Hepatic stellate cell (primary cell): ENCODE results near the gene CCL3.
"Not testable (repeated sequence)": the region's sequence is repeated elsewhere in the genome, so short reads cannot be mapped to it uniquely, and the experiment has no call there.

ENCODE experiments used
- DNase-seq: peaks from one replicate; pipeline ENCODE4 v3.0.0; 2011; ENCODE audit warnings: low spot score

CCL3 gene

DNA sequence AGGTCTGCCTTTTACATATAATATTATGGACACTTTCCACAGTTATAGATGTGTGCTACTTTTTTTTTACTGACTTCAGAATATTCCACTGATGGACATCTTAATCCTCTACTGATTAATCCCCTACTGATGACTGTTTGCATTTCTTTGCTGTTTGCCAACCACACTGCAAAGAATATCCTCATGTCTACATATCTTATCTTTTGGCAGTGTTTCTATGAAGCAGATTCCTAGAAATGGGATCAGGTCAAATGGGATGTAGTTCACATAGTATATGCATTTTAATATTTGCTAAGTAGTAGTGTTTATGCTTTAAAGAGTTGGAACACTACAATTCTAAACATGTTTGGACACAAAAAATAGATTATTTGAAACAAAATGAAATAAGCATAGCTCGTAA, 3.2 kb downstream of the CCL3 start:
- DNase-seq, result no peak

GRCh38 chr17:36085765-36086164, 4.2 kb downstream of the CCL3 start:
- no peak for DNase-seq

DNA sequence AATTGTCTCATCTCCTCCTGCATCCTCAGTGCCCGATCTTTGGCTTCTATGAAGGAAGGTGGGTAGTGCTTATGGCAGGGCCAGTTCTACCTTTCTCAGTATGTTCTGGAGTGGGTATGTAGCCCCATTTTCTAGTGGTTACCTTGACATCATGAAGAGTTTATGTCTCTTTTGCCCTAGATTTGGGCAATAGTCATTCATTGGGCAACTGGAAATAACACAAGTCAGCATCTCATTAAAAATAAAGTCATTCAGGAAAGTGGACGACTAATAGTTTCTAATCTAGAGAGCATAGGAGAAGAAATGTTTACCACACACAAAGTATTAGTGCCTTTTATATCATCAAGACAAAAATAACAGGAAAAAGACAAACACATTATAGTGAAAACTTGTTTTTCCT, 6.3 kb downstream of the CCL3 start:
- not testable (repeated sequence) for DNase-seq

GRCh38 chr17:36082482-36083120, 7.3 kb downstream of the CCL3 start:
- not testable (repeated sequence) for DNase-seq

DNA sequence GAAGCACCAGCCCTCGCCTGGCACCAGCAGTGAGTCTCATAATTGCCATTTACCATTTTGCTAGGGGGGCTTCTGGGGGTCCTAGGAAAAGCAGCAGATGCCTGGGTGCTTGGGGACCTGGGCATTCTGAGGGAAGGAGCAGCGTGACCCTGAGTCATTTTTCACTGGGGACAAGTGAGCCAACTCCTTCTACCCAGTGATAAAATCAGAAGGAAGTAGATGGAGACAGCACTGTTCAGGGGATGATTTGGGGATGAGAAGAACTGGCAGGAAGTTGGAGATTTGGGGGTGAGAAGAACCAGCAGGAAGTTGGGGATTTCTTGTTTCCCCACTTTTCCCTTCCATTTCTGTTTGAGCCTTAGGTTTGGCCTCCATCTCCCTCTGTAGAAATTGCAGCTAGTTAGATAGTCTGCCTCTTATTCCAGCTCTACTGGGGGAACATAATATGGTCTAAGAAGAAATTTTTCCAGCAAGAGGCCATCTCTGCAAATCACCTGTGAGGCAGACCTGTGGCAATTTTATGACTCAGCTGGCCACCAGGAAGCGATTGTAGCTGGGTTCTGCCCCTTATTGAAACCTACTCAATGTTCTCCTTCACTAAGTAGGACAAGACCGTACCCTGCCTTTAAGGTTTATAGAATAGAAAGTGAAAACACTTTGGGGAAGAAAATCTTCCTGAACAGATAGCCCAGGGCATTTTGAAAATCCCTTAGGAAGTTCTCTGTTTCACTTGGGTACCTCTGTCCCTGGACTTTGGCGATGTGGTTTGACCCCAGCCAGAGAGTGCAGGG, 8.1 kb downstream of the CCL3 start:
- not testable (repeated sequence) for DNase-seq

DNA sequence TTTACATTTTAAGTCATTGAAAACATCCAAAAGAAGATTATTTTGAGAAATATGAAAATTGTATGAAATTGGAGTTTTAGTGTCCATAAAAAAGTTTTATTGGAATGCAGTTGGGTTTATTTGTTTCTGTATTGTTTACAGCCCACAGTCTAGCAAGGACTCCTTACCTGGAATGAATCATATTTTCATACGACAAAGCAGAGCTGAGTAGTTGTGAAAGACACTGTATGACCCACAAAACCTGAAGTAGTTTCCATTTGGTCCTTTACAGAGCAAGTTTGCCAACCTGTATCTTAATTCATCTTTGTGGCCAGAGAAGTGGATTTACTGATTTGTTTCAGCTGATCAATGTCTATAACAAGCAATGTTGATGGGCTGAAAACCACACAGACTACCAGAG, 15.6 kb downstream of the CCL3 start:
- no peak for DNase-seq

DNA sequence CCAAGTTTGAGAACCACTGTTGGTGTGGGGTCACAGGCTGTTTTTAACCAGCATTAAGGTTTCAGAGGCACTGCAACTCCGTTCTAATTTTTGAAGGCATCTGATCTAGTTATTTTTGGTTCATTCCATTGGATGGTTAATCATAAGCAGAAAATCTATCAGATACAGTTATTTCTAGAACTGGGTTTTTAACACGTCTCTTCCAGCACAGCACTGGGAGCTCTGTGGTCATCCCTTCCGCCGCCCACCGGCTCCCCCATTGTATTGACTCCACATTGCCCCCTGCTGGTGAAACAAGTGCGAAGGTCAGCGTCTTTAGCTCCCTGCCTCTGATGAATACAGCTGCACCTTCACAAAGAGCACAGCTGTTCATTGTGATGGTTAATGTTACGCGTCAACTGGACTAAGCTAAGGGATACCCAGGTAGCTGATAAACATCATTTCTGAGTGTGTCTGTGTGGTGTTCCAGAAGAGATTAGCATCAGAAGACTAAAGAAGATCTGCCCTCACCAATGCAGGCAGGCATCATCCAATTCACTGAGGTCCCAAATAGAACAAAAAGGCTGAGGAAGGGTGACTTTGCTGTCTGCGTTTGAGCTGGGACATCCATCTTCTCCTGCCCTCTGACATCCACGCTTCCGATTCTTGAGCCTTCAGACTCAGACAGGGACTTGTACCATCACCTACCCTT, 17.4 kb downstream of the CCL3 start:
- DNase-seq, result peak; percentile 38

GRCh38 chr17:36071751-36072150, 18.2 kb downstream of the CCL3 start:
- DNase-seq, result no peak

GRCh38 chr17:36070427-36070826, 19.5 kb downstream of the CCL3 start:
- DNase-seq, result no peak

DNA sequence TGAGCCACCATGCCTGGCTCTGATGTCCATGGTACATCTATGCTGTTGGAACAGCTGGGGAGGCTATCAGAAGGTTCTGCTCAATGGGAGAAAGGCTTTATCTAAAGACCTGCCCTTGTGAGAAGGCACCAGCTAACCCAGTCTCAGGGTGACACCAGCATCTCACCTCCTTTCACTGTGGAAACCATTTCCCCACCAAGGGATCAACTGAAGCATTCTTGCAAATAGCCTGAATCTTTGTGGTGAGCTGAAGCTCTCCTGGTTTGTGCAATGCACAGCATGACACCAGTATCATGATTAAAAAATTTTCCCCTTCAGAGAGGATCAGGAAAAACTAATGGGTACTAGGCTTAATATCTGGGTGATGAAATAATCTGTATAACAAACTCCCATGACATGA, 20.8 kb downstream of the CCL3 start:
- DNase-seq, result no peak

GRCh38 chr17:36068524-36068923, 21.4 kb downstream of the CCL3 start:
- DNase-seq, result no peak

DNA sequence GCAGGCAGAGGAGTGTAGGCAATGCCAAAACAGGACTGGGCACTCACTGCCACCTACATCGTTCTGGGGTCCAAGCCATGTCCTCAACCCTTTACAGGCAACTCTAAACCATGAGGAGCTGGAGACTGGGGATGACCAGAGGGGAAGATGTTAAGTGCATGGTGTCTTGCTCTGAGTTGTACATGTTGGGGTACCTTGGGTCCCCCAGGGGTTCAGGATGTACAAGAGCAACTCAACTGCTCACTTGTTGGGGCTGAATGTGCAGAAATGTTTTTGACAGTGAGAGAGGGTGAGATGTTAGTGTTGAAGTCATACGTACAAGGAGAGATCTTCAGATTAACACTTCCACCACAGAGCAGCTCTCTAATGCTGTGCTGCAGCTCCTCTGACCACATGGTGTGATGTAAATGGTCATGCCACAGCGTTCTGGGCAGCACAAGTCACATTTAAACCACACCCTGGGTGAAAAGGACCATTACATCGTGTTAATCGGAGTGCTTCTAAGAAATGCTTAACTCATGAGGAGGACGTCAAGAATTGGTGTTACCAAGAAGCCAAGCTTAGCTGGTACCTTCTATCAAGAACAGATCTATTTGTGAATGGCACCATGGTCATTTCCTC, 23.5 kb downstream of the CCL3 start:
- no peak for DNase-seq

DNA sequence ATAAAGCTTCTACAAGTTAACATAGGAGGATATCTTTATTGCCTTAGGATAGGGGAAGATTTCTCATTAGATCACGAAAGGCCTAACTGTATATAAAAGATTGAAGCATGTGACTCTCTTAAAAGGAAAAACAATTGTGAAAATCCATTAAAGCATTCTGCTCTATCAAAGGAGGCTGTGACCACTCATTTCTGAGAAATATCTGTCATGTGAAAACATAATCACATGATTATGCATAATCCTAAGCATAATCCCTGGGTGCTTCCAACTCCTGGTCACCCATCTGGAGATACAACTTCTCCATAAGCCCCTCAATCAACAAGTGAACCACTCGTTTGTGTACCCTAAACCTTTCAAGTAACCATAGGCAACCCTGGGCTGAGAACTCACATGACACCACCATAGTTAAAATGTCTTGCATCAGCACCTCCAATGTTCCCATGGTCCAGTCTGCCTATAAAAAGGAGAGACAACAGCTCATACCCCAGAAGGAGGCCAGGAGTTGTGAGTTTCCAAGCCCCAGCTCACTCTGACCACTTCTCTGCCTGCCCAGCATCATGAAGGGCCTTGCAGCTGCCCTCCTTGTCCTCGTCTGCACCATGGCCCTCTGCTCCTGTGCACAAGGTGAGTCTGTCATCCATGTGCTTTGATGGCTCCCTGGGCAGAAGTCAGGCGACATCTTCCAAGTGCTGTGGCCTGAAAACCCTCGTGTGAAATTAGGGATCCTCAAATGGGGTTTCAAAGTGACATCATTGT, 26.0 kb downstream of the CCL3 start, which contains the start of gene CCL18:
CCL18 (plus strand) TSS at position 487 of the 756 bp plus-strand sequence; CDS start at position 558, 71 bp downstream.
- DNase-seq, result no peak

DNA sequence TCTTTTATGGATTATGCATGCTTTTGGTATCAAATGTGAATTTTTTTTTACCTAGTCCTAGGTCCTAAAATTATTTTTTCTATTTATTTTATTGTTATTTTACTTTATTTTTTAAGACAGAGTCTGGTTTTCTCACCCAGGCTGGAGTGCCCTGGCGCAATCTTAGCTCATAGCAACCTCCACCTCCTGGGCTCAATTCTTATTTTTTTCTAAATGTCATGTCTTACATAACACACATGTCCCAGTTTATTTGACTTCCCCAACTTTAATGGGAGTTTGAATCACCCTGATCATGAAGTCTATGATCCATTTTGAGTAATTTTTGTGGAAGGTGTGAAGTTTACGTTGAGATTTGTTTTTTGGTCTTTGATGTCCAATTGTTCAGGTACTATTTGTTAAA, 29.1 kb downstream of the CCL3 start:
- no peak for DNase-seq

DNA sequence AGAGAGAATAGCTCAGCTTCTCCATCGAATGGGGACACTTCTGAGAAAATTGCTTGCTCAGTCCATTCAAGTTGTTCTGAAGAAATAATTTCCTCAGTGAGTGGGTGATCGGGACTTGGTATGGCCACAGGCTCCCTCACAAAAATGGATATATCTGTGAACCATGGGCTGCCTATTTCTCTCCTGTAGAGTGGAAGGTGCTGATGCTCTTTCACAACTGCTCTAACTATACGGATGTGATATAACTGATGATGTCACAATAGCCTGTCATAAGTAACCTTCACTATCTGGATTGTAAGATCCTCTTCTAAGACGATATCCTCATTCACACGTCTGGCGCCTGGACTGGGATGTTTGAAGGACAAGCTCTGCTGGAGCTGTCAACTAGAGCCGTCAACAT, 30.5 kb downstream of the CCL3 start:
- no peak for DNase-seq

GRCh38 chr17:36057911-36058310, 32.0 kb downstream of the CCL3 start:
- no peak for DNase-seq

- no peak for DNase-seq
Observed at GRCh38 chr17:36055921-36056520, 33.9 kb downstream of the CCL3 start.

GRCh38 chr17:36055171-36055570, 34.8 kb downstream of the CCL3 start:
- no peak for DNase-seq

DNA sequence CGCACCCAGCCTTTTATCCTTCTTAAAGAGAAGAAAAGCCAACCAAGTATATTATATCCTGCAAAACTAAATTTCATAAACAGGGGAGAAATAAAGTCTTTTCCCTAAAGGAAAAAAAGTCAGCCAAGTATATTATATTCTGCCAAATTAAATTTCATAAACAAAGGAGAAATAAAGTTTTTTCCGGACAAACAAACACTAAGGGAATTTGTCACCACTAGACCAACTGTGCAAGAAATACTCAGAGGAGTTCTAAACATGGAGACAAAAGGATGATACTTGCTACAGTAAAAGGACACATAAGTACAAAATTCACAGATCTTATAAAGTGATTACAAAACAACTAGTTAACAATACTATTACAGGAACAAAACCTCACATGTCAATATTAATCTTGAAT, 40.3 kb downstream of the CCL3 start:
- no peak for DNase-seq

DNA sequence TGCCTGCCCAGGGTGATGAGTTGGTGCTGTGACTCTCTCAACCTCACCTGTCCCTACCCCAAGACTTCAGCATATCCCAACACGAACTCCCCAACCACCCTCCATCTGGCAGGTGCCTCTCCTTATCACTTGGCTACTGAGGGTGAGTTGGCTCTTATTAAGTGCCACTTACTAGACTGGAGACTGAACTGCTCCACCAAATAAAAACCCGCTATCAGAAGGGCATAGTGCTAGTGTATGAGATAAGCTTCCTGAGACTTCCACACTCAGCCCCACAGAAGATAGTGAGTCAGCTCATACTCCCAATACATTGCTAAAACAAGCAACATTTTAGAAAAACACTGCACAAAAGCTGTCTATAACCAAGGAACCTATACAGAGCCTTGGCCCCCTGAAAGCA, 41.9 kb downstream of the CCL3 start:
- DNase-seq, result no peak
